ENCODE results near the gene R3HDM2. TPM values are rescaled to one million over a fixed set of nuclear protein-coding genes. Genes with fewer than 3 reads are reported as not detected.

R3HDM2 gene
- total RNA-seq, 1 experiment from 2014 or later: 45.4 TPM

DNA sequence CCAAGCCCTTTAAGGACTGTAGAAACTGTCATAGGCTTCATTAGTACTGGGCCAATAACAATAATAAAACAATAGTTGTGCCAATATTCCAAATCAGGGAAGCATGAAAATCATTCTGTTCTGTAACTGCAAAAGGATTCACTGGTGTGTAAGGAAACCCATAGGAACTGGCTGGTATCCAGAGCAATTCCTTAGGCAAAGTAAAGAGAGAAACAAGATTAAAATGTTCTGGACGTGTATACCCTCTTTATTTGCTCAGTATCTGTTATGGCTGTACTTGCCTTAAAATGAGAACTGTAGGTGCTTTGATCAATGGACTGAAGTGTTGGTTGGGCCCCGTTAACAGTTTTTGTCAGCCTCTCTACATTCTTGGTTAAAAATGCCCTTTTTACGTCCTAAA is 107.4 kb downstream of the R3HDM2 start:
- ChIA-PET POLR2A (no interaction called here), CTCF (no interaction called here), RAD21 (ENCODE audit: low non-redundant PET in 1 of 2, low total read pairs in 2 of 2, uncharacterized antibody in 2 of 2, unreplicated experiment in 2 of 2) (no interaction called here)
- Histone ChIP-seq H3K27me3 (ENCODE audit: insufficient read depth, low read length) (no peaks in the 10 kb centered on the region), H2AFZ (ENCODE audit: low read depth, low read length, poor library complexity, severe bottlenecking) (no peak overlapping the region), H3K4me2 (ENCODE audit: low read length) (no peak overlapping the region), H3K36me3 (ENCODE audit: control insufficient read depth in 1 of 2, insufficient read depth in 2 of 2, low read length in 2 of 2) (no peaks in the 10 kb centered on the region), H3K9me3 (ENCODE audit: control insufficient read depth in 1 of 2, insufficient read depth in 1 of 2, low read depth in 1 of 2, low read length in 2 of 2) (no peaks in the 10 kb centered on the region), H3K9me2 (ENCODE audit: insufficient read depth) (no peaks in the 10 kb centered on the region), H3K27ac (ENCODE audit: low read depth, low read length) (no peak overlapping the region), H4K20me1 (ENCODE audit: insufficient read depth) (no peaks in the 10 kb centered on the region), H3K4me1 (ENCODE audit: control insufficient read depth in 1 of 2, insufficient read depth in 2 of 2, low read length in 2 of 2) (peaks cover 0 to 8% of the 10 kb centered on the region in 2 experiments; a peak in 2 of 4 replicates), H3K9ac (ENCODE audit: low read length) (no peak overlapping the region), H3K79me2 (ENCODE audit: insufficient read depth, low read length) (no peaks in the 10 kb centered on the region), H3K4me3 (replicated peaks in 1 of 2; ENCODE audit: low read depth in 1 of 2, low read length in 2 of 2) (no peak overlapping the region)
- TF ChIP-seq, protein P1, sequence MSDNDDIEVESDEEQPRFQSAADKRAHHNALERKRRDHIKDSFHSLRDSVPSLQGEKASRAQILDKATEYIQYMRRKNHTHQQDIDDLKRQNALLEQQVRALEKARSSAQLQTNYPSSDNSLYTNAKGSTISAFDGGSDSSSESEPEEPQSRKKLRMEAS (IDR thresholded peaks at IDR 0.05): no peak
- TF ChIP-seq TCF7L2 (IDR thresholded peaks at IDR 0.05; ENCODE audit: borderline replicate concordance, extremely low read depth, insufficient read depth, insufficient read length) (no peak), YY1 (IDR thresholded peaks at IDR 0.05; ENCODE audit: extremely low read depth, insufficient replicate concordance, low read depth, low read length) (no peak), CEBPB (IDR thresholded peaks at IDR 0.05; ENCODE audit: low read depth) (no peak), JUND (IDR thresholded peaks at IDR 0.05) (no peak), POLR2AphosphoS5 (IDR thresholded peaks at IDR 0.05; ENCODE audit: low read depth, low read length) (no peak), FOSL1 (IDR thresholded peaks at IDR 0.05; ENCODE audit: low read depth) (no peak), POLR2A (IDR thresholded peaks at IDR 0.05; ENCODE audit: borderline replicate concordance, extremely low read depth, insufficient read depth, insufficient read length) (no peak), EZH2 (IDR thresholded peaks at IDR 0.05) (no peak), CBX3 (IDR thresholded peaks at IDR 0.05; ENCODE audit: low read depth) (no peak), RAD21 (IDR thresholded peaks at IDR 0.05; ENCODE audit: low read depth) (no peak), ZNF274 (IDR thresholded peaks at IDR 0.05; ENCODE audit: low read depth, low read length) (no peak)
- TF ChIP-seq, protein P2, sequence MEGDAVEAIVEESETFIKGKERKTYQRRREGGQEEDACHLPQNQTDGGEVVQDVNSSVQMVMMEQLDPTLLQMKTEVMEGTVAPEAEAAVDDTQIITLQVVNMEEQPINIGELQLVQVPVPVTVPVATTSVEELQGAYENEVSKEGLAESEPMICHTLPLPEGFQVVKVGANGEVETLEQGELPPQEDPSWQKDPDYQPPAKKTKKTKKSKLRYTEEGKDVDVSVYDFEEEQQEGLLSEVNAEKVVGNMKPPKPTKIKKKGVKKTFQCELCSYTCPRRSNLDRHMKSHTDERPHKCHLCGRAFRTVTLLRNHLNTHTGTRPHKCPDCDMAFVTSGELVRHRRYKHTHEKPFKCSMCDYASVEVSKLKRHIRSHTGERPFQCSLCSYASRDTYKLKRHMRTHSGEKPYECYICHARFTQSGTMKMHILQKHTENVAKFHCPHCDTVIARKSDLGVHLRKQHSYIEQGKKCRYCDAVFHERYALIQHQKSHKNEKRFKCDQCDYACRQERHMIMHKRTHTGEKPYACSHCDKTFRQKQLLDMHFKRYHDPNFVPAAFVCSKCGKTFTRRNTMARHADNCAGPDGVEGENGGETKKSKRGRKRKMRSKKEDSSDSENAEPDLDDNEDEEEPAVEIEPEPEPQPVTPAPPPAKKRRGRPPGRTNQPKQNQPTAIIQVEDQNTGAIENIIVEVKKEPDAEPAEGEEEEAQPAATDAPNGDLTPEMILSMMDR (IDR thresholded peaks at IDR 0.05 in 2 of 3, conservative IDR thresholded peaks at IDR 0.05 in 1 of 3; ENCODE audit: borderline replicate concordance in 1 of 3, insufficient read depth in 1 of 3, low read depth in 2 of 3, low read length in 2 of 3): no peak
- TF ChIP-seq, protein P3, sequence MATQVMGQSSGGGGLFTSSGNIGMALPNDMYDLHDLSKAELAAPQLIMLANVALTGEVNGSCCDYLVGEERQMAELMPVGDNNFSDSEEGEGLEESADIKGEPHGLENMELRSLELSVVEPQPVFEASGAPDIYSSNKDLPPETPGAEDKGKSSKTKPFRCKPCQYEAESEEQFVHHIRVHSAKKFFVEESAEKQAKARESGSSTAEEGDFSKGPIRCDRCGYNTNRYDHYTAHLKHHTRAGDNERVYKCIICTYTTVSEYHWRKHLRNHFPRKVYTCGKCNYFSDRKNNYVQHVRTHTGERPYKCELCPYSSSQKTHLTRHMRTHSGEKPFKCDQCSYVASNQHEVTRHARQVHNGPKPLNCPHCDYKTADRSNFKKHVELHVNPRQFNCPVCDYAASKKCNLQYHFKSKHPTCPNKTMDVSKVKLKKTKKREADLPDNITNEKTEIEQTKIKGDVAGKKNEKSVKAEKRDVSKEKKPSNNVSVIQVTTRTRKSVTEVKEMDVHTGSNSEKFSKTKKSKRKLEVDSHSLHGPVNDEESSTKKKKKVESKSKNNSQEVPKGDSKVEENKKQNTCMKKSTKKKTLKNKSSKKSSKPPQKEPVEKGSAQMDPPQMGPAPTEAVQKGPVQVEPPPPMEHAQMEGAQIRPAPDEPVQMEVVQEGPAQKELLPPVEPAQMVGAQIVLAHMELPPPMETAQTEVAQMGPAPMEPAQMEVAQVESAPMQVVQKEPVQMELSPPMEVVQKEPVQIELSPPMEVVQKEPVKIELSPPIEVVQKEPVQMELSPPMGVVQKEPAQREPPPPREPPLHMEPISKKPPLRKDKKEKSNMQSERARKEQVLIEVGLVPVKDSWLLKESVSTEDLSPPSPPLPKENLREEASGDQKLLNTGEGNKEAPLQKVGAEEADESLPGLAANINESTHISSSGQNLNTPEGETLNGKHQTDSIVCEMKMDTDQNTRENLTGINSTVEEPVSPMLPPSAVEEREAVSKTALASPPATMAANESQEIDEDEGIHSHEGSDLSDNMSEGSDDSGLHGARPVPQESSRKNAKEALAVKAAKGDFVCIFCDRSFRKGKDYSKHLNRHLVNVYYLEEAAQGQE (IDR thresholded peaks at IDR 0.05; ENCODE audit: low read depth): no peak
- intact Hi-C loops (cut with micrococcal nuclease): no loop called here
- no TSS peak for BruUV-seq (replicated peaks)
- no peak for DNase-seq (ENCODE audit: low read depth, low spot score)
- no peak for ATAC-seq

All from HCT116 (cell line).